MM.1S (cell line): ENCODE data around the gene REG3G.
A peak's percentile ranks its signal among the peaks of the same experiment; 100 is the strongest.
"Not testable (repeated sequence)": the region's sequence is repeated elsewhere in the genome, so short reads cannot be mapped to it uniquely, and the experiment has no call there.

Experiments
- DNase-seq: peaks from one replicate; pipeline ENCODE4 v3.0.0-alpha.2; 2015
- H2AFZ ChIP-seq: fragments of 300-600 bp; sonication (generic); 2 replicates; pipeline ENCODE4 v1.6.0; 2016; ENCODE audit warnings: antibody characterized with exemption, low read length
- H3F3A ChIP-seq: fragments of 300-600 bp; sonication (generic); 2 replicates; pipeline ENCODE4 v1.6.1; 2016; ENCODE audit warnings: mild to moderate bottlenecking, antibody characterized with exemption, low read length, moderate library complexity, mixed read lengths; ENCODE audit not compliant: insufficient read depth
- H3K27ac ChIP-seq: fragments of 300-600 bp; sonication (generic); 2 replicates; pipeline ENCODE4 v1.5.1; 2016; ENCODE audit warnings: mild to moderate bottlenecking, low read length
- H3K27me3 ChIP-seq: fragments of 300-600 bp; sonication (generic); replicated peaks from 2 replicates; pipeline ENCODE4 v1.6.0; 2016; ENCODE audit warnings: low read length; ENCODE audit not compliant: insufficient read depth
- H3K36me3 ChIP-seq: fragments of 300-600 bp; sonication (generic); replicated peaks from 2 replicates; pipeline ENCODE4 v1.6.1; 2016; ENCODE audit warnings: mild to moderate bottlenecking, low read length, mixed read lengths; ENCODE audit not compliant: insufficient read depth
- H3K4me1 ChIP-seq: fragments of 300-600 bp; sonication (generic); 2 replicates; pipeline ENCODE4 v1.6.1; 2016; ENCODE audit warnings: low read length, mixed read lengths
- H3K4me2 ChIP-seq: fragments of 300-600 bp; sonication (generic); 2 replicates; pipeline ENCODE4 v1.6.0; 2016; ENCODE audit warnings: low read depth, low read length
- H3K4me3 ChIP-seq: fragments of 300-600 bp; sonication (generic); 2 replicates; pipeline ENCODE4 v1.5.1; 2016; ENCODE audit warnings: low read length, mixed read lengths
- H3K79me2 ChIP-seq: fragments of 300-600 bp; sonication (generic); 2 replicates; pipeline ENCODE4 v1.6.1; 2016; ENCODE audit warnings: mixed run types, low read length, mixed read lengths
- H3K9ac ChIP-seq: fragments of 300-600 bp; sonication (generic); 2 replicates; pipeline ENCODE4 v1.6.1; 2016; ENCODE audit warnings: low read length, mixed read lengths
- H3K9me2 ChIP-seq: fragments of 300-600 bp; sonication (generic); replicated peaks from 2 replicates; pipeline ENCODE4 v1.6.1; 2016; ENCODE audit warnings: mild to moderate bottlenecking, low read length, mixed read lengths; ENCODE audit not compliant: insufficient read depth
- H3K9me3 ChIP-seq: fragments of 300-600 bp; sonication (generic); replicated peaks from 2 replicates; pipeline ENCODE4 v1.6.1; 2016; ENCODE audit warnings: mild to moderate bottlenecking, low read length, mixed read lengths; ENCODE audit not compliant: insufficient read depth
- H4K20me1 ChIP-seq: fragments of 300-600 bp; sonication (generic); 2 replicates; pipeline ENCODE4 v1.6.1; 2016; ENCODE audit warnings: mild to moderate bottlenecking, low read length, moderate library complexity, mixed read lengths; ENCODE audit not compliant: insufficient read depth
- CTCF ChIP-seq: fragments of 300-600 bp; sonication (generic); IDR thresholded peaks from 2 replicates; pipeline ENCODE4 v1.5.1; 2016; ENCODE audit warnings: antibody characterized with exemption, low read length, mixed read lengths
- EZH2 ChIP-seq: fragments of 300-600 bp; sonication (generic); optimal IDR thresholded peaks from 2 replicates; pipeline ENCODE3; 2017; ENCODE audit warnings: low read depth, mild to moderate bottlenecking, antibody characterized with exemption, low read length, mixed read lengths
- EZH2phosphoT487 ChIP-seq: fragments of 300-600 bp; sonication (generic); IDR thresholded peaks from 2 replicates; pipeline ENCODE4 v1.6.1; 2018; ENCODE audit warnings: antibody characterized with exemption, low read length

The REG3G gene

GRCh38 chr2:79039944-79040343, 14.4 kb downstream of the REG3G start:
- no peaks in the 10 kb centered on the region for H3K9me3 ChIP-seq
- no peak overlapping the region for H3K27ac ChIP-seq
- no peaks in the 10 kb centered on the region for H3F3A ChIP-seq
- no peaks in the 10 kb centered on the region for H3K79me2 ChIP-seq
- TF ChIP-seq CTCF (no peak), EZH2 (no peak), EZH2phosphoT487 (no peak)
- H3K4me3 ChIP-seq: no peak overlapping the region
- no peak for DNase-seq
- H2AFZ ChIP-seq: no peak overlapping the region
- no peaks in the 10 kb centered on the region for H3K27me3 ChIP-seq
- no peak overlapping the region for H3K9ac ChIP-seq
- no peaks in the 10 kb centered on the region for H3K4me1 ChIP-seq
- no peak overlapping the region for H3K4me2 ChIP-seq
- H4K20me1 ChIP-seq: no peaks in the 10 kb centered on the region
- H3K36me3 ChIP-seq: no peaks in the 10 kb centered on the region
- H3K9me2 ChIP-seq: no peaks in the 10 kb centered on the region

- no peaks in the 10 kb centered on the region for H3K4me1 ChIP-seq
- TF ChIP-seq EZH2 (no peak), CTCF (peak; percentile 42), EZH2phosphoT487 (no peak)
- no peaks in the 10 kb centered on the region for H3F3A ChIP-seq
- no peaks in the 10 kb centered on the region for H3K9me3 ChIP-seq
- no peaks in the 10 kb centered on the region for H3K36me3 ChIP-seq
- no peaks in the 10 kb centered on the region for H3K9me2 ChIP-seq
- DNase-seq: peak; percentile 11
- H4K20me1 ChIP-seq: no peaks in the 10 kb centered on the region
- H3K79me2 ChIP-seq: no peaks in the 10 kb centered on the region
- no peak overlapping the region for H3K27ac ChIP-seq
- no peak overlapping the region for H3K4me3 ChIP-seq
- no peak overlapping the region for H3K4me2 ChIP-seq
- no peaks in the 10 kb centered on the region for H3K27me3 ChIP-seq
- H3K9ac ChIP-seq: no peak overlapping the region
- no peak overlapping the region for H2AFZ ChIP-seq
Measured at GRCh38 chr2:79041032-79041448, 15.5 kb downstream of the REG3G start.

- not testable (repeated sequence) for H3K79me2 ChIP-seq
Measured at GRCh38 chr2:79053486-79053885, 28.0 kb downstream of the REG3G start.

GRCh38 chr2:79054769-79055168, 29.3 kb downstream of the REG3G start:
- H3K4me1 ChIP-seq, H3K9me3 ChIP-seq, H4K20me1 ChIP-seq, H3K36me3 ChIP-seq, H3K79me2 ChIP-seq, DNase-seq, H3K9me2 ChIP-seq, H2AFZ ChIP-seq, H3K27ac ChIP-seq, H3F3A ChIP-seq, H3K4me2 ChIP-seq, H3K27me3 ChIP-seq, H3K4me3 ChIP-seq, H3K9ac ChIP-seq: not testable (repeated sequence)

More at GRCh38 chr2:79053486-79053885, 28.0 kb downstream of the REG3G start:
- H3F3A ChIP-seq, H3K27me3 ChIP-seq, H3K9ac ChIP-seq, H4K20me1 ChIP-seq, H3K4me1 ChIP-seq, H3K9me2 ChIP-seq, H3K36me3 ChIP-seq, H3K4me2 ChIP-seq, H2AFZ ChIP-seq, H3K9me3 ChIP-seq, DNase-seq, H3K27ac ChIP-seq, H3K4me3 ChIP-seq: not testable (repeated sequence)
